Esophagus squamous epithelium (tissue), 5 donors: Measurements from ENCODE around the gene GJC3. TPM values are rescaled to one million over a fixed set of nuclear protein-coding genes. Genes with fewer than 3 reads are reported as not detected.

Experiments
- DNase-seq: peaks from one replicate; lab custom pipeline; 2025; lab: John Stamatoyannopoulos, UW
- H3K27ac ChIP-seq, 4 donors: fragments of 200-600 bp; sonication (generic); one replicate each; pipeline ENCODE4 v1.5.1; 2016 to 2019; ENCODE audit warnings: mild to moderate bottlenecking in 1 of 4
- H3K27me3 ChIP-seq, 4 donors: fragments of 200-600 bp; sonication (generic); 1 replicate in 3 of 4; 2 replicates in 1 of 4; pipeline versions ENCODE4 v1.5.1 to v1.6.0; 2017 to 2021; ENCODE audit warnings: antibody characterized with exemption in 1 of 4
- H3K36me3 ChIP-seq, 3 donors: fragments of 200-600 bp; sonication (generic); one replicate each; pipeline ENCODE4 v1.5.1; 2016 to 2019
- H3K4me1 ChIP-seq, 3 donors: fragments of 200-600 bp; sonication (generic); one replicate each; pipeline ENCODE4 v1.5.1; 2017 to 2019
- H3K4me3 ChIP-seq, 4 donors: fragments of 200-600 bp; sonication (generic); 1 replicate in 3 of 4; 2 replicates in 1 of 4; pipeline ENCODE4 v1.5.1; 2016 to 2019; ENCODE audit warnings: mild to moderate bottlenecking in 2 of 4, moderate library complexity in 1 of 4
- H3K9me3 ChIP-seq, 3 donors: fragments of 200-600 bp; sonication (generic); one replicate each; pipeline ENCODE4 v1.5.1; 2016 to 2019
- POLR2A ChIP-seq, 4 donors: fragments of 450-650 bp; IDR thresholded peaks; one replicate each; pipeline ENCODE4 v1.6.1; 2017; ENCODE audit warnings: antibody characterized with exemption in 4 of 4, mild to moderate bottlenecking in 4 of 4, moderate library complexity in 3 of 4
- WGBS, 2 donors: methylation state at CpG; one replicate each; pipeline ENCODE4 v1.1.5; 2018; 5-methylcytosine and 5-hydroxymethylcytosine counted together
- intact Hi-C: fragments of 100-400 bp; cut with DNase I; formaldehyde crosslinking; loops from one replicate; pipeline ENCODE4 v1.15.0; 2022
- total RNA-seq, 4 donors: library from RNA; depleted of rRNA; stranded (reverse); fragments of >200 nt; gene quantifications; one replicate each; pipeline ENCODE4 v1.1.0, GENCODE V29; 2016
- TF ChIP-seq, protein P1 (sequence below), 6 experiments: fragments of 450-650 bp in 4 of 6; fragments of 200-600 bp in 2 of 6; sonication (generic) in 2 of 6; IDR thresholded peaks; one replicate each; pipeline ENCODE4 v1.5.1; 2016 to 2019; ENCODE audit warnings: antibody characterized with exemption in 6 of 6, mild to moderate bottlenecking in 4 of 6, moderate library complexity in 4 of 6
- donor health status: DM: yes; HTN: yes; CAD: no.

GJC3 gene
- total RNA-seq, 4 donors from 2014 or later = 0.26 TPM; not detected in 3

DNA sequence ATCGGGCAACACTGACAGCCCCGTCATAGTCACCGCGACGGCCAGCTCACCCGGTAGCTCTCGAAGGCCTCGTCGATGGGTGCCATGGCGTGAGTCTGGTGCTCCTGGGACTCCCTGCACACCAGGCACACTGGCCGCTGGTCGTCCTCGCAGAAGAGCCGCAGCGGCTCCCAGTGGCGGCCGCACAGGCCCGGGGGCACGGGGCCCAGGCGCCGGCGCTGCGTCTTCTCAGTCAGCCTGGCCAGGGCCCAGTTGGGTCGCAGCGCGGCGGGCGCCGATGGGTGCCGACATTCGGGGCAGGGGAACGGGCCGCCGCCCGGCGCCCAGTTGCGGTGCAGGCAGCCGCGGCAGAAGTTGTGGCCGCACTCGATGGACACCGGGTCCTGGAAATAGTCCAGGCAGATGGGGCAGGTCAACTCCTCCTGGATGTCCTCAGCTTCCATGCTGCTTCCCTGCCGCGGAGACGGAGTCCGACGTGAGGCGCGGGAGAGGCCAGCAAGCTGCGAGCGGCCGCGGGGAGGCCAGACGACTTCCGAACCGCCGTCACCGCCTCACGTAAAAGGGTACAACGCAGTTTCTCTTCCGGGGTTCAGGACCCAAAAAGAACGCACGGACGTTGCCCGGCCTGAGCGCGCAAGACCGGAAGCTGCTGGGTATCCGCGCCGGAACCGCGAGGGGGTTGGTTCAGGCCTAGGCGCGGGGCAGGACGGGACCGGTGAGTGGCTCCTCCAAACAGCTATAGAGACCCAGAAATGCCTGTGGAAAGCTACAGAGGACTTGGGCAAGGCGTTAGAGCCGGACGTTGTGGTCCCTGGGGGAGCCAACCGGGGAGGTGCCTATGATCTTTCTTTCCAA lies 10.2 kb downstream of the GJC3 start, which contains the start of gene TRIM4:
TSS of gene TRIM4 (minus strand) at position 572 of the 855 bp plus-strand sequence. CDS start at position 443, 129 bp downstream.
- peak; percentile 61 for DNase-seq
- TF ChIP-seq POLR2A (IDR thresholded peaks at IDR 0.05) = peak in 2 of 4 donors; percentile 89 to 91
- TF ChIP-seq, protein P1, sequence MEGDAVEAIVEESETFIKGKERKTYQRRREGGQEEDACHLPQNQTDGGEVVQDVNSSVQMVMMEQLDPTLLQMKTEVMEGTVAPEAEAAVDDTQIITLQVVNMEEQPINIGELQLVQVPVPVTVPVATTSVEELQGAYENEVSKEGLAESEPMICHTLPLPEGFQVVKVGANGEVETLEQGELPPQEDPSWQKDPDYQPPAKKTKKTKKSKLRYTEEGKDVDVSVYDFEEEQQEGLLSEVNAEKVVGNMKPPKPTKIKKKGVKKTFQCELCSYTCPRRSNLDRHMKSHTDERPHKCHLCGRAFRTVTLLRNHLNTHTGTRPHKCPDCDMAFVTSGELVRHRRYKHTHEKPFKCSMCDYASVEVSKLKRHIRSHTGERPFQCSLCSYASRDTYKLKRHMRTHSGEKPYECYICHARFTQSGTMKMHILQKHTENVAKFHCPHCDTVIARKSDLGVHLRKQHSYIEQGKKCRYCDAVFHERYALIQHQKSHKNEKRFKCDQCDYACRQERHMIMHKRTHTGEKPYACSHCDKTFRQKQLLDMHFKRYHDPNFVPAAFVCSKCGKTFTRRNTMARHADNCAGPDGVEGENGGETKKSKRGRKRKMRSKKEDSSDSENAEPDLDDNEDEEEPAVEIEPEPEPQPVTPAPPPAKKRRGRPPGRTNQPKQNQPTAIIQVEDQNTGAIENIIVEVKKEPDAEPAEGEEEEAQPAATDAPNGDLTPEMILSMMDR (IDR thresholded peaks at IDR 0.05) = peak in 5 of 6 experiments; percentile 2 to 33 (median 10)
- Histone ChIP-seq H3K9me3 (no peaks in the 10 kb centered on the region), H3K4me3 (peak within 1 kb of the TSS; percentile 63 to 78 (median 71)), H3K27me3 (no peaks in the 10 kb centered on the region), H3K36me3 (peaks cover 0 to 35% (median 0%) of the 10 kb centered on the region in 3 donors), H3K27ac (peak within 1 kb of the TSS; percentile 89 to 96 (median 92)), H3K4me1 (peaks cover 21 to 51% (median 24%) of the 10 kb centered on the region in 3 donors)
- intact Hi-C loops = no loop called here
- WGBS, 2 donors = 0% methylated on average over 1 to 9 of the region's 81 CpGs

DNA sequence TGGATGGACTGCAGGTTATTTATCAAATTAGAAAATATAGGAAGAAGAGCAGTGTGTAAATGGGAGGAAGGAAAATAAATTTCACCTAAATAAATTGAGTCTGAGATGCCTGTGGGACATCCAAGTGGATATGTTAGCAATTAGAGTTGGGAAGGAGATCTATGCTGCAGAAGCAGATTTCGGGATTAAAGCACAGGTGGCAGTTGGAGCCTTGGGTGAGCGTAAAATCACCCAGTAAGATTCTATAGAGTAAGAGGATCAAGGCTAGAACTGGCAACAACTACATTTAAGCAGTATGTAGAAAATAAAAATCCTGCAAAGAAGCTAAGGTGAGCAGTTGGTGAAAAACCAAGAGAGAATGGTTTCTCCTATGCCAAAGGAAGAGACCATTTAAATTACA lies 18.4 kb downstream of the GJC3 start:
- 86 to 90% methylated on average over 2 of the region's 2 CpGs for WGBS, 2 donors
- H3K4me1 ChIP-seq = peaks cover 0 to 25% (median 3%) of the 10 kb centered on the region in 3 donors
- DNase-seq = no peak
- H3K9me3 ChIP-seq = no peaks in the 10 kb centered on the region
- no peaks in the 10 kb centered on the region for H3K27me3 ChIP-seq
- H3K27ac ChIP-seq = no peak overlapping the region
- TF ChIP-seq, protein P1 (IDR thresholded peaks at IDR 0.05) = no peak
- no peak for TF ChIP-seq POLR2A (IDR thresholded peaks at IDR 0.05)
- peaks cover 0 to 69% (median 10%) of the 10 kb centered on the region in 3 donors for H3K36me3 ChIP-seq
- H3K4me3 ChIP-seq = no peak overlapping the region
- intact Hi-C loops = loop anchor here (5.0 kb wide), 1 partner anchor 81 kb away; no protein-coding TSS in a partner anchor

DNA sequence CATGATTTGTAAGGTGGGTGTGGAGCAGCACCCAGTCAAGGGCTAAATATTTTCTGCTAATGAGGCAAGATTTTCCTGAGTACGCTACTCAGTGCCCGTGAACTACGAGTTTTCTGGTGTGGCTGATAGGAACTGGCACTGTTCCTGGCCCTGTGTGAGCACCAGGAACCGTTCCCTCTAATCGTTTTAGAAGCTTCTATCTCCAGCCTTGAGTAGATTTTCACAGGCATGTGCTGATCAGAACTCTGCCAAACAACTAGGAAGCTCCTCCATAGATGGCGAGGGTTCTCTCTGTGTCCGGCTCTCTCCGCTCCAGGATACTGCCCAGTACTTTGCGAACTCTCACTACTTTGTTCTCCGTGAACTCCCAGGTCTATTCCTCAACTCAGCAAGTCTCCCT lies 27.8 kb downstream of the GJC3 start:
- Histone ChIP-seq H3K27ac (no peak overlapping the region), H3K27me3 (no peaks in the 10 kb centered on the region), H3K4me1 (no peaks in the 10 kb centered on the region), H3K4me3 (no peak overlapping the region), H3K36me3 (peaks cover 18 to 88% (median 27%) of the 10 kb centered on the region in 3 donors), H3K9me3 (no peaks in the 10 kb centered on the region)
- no peak for DNase-seq
- TF ChIP-seq, protein P1 (IDR thresholded peaks at IDR 0.05) = no peak
- no peak for TF ChIP-seq POLR2A (IDR thresholded peaks at IDR 0.05)
- 92 to 99% methylated on average over 9 to 10 of the region's 10 CpGs for WGBS, 2 donors
- intact Hi-C loops = no loop called here

DNA sequence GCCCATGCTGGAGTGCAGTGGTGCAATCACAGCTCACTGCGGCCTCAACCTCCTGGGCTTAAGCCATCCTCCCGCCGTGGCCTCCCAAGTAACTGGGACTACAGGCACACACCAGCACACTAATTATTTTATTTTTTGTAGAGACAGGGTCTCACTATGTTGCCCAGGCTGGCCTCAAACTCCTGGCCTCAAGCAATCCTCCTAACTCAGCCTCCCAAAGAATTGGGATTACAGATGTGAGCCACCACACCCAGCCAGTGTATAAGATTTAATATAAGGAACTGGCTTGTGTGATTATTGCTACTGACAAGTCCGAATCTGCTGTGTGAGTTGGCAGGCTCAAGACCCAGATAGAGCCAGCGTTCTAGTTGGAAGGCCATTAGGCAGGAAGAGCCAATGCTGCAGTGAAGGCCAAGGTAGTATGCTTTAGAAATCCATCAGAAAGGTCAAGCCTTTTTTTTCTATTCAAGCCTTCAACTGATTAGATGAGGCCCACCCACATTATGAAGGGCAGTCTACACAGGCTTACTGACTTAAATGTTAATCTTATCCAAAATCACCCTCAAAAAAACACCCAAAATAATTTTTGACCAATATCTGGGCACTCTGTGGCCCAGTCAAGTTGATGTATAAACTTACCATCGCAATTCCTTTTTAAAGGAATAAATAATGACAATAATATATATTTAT lies 29.4 kb downstream of the GJC3 start:
- Histone ChIP-seq H3K27me3 (no peaks in the 10 kb centered on the region), H3K27ac (no peak overlapping the region), H3K36me3 (peaks cover 18 to 72% (median 23%) of the 10 kb centered on the region in 3 donors), H3K4me1 (no peaks in the 10 kb centered on the region), H3K9me3 (no peaks in the 10 kb centered on the region), H3K4me3 (no peak overlapping the region)
- intact Hi-C loops = no loop called here
- no peak for DNase-seq
- no peak for TF ChIP-seq POLR2A (IDR thresholded peaks at IDR 0.05)
- TF ChIP-seq, protein P1 (IDR thresholded peaks at IDR 0.05) = no peak
- WGBS, 2 donors = 88 to 96% methylated on average over 3 to 6 of the region's 6 CpGs
